CD4-positive, alpha-beta T cell (primary cell): ENCODE data around the gene BRME1. TPM values are rescaled to one million over a fixed set of nuclear protein-coding genes. Genes with fewer than 3 reads are reported as not detected.

Source experiments
- ATAC-seq: fragments of 200-7000 bp; cut with Tn5 transposase; one replicate; pipeline ENCODE4 v1.10.0; 2022; ENCODE audit warnings: mild to moderate bottlenecking; ENCODE audit not compliant: poor library complexity
- CTCF ChIA-PET: fragments of 350-600 bp; sonication (Branson Sonifier 250); formaldehyde crosslinking; loops from one replicate; lab custom pipeline; 2021; ENCODE audit warnings: antibody characterized with exemption, inconsistent platforms; lab: Charles Lee
- POLR2A ChIA-PET: fragments of 350-600 bp; sonication (Branson Sonifier 250); formaldehyde crosslinking; loops from one replicate; lab custom pipeline; 2021; ENCODE audit warnings: antibody characterized with exemption, inconsistent platforms; lab: Charles Lee
- DNase-seq, 14 experiments: peaks; one replicate each; pipeline ENCODE4 v3.0.0-alpha.2; 2013 to 2020; ENCODE audit warnings: mixed read lengths in 2 of 14
- H3K27ac ChIP-seq, 2 donors: one replicate each; pipeline versions ENCODE4 v1.5.1 to v1.7.0; 2013; ENCODE audit warnings: low read length in 2 of 2, low read depth in 1 of 2, mild to moderate bottlenecking in 1 of 2
- H3K27me3 ChIP-seq, 2 experiments: 1 replicate in 1 of 2; 2 replicates in 1 of 2; pipeline versions ENCODE4 v1.6.1 to v1.7.0; 2013; ENCODE audit warnings: low read length in 2 of 2, control low read depth in 1 of 2, mild to moderate bottlenecking in 1 of 2, moderate library complexity in 1 of 2; ENCODE audit not compliant: insufficient read depth in 2 of 2, control insufficient read depth in 1 of 2
- H3K36me3 ChIP-seq: one replicate; pipeline ENCODE4 v1.6.1; 2013; ENCODE audit warnings: low read length, control low read depth; ENCODE audit not compliant: insufficient read depth
- H3K4me1 ChIP-seq: one replicate; pipeline ENCODE4 v1.6.1; 2013; ENCODE audit warnings: low read length, control low read depth; ENCODE audit not compliant: insufficient read depth
- H3K4me3 ChIP-seq: one replicate; pipeline ENCODE4 v1.5.1; 2013; ENCODE audit warnings: mild to moderate bottlenecking, low read length, moderate library complexity
- H3K9me3 ChIP-seq, 2 experiments: 1 replicate in 1 of 2; 2 replicates in 1 of 2; pipeline versions ENCODE4 v1.6.1 to v1.7.0; 2013; ENCODE audit warnings: low read length in 2 of 2, mild to moderate bottlenecking in 2 of 2, control low read depth in 1 of 2, moderate library complexity in 1 of 2; ENCODE audit not compliant: control insufficient read depth in 1 of 2, insufficient read depth in 1 of 2
- H3K27ac Mint-ChIP-seq: one replicate; pipeline ENCODE4 v1.8.0; 2020; ENCODE audit warnings: mixed read lengths
- H3K27me3 Mint-ChIP-seq: one replicate; pipeline ENCODE4 v1.8.0; 2021; ENCODE audit warnings: mixed read lengths
- H3K36me3 Mint-ChIP-seq: one replicate; pipeline ENCODE4 v1.8.0; 2021; ENCODE audit warnings: low read depth, mixed read lengths
- H3K4me1 Mint-ChIP-seq: one replicate; pipeline ENCODE4 v1.8.0; 2021; ENCODE audit warnings: low read depth, mixed read lengths
- H3K4me3 Mint-ChIP-seq: one replicate; pipeline ENCODE4 v1.8.0; 2020; ENCODE audit warnings: mild to moderate bottlenecking, mixed read lengths
- H3K9me3 Mint-ChIP-seq: one replicate; pipeline ENCODE4 v1.8.0; 2020; ENCODE audit warnings: mixed read lengths
- intact Hi-C, 2 experiments: fragments of 100-400 bp; cut with DNase I in 1 of 2; cut with micrococcal nuclease in 1 of 2; formaldehyde crosslinking; loops; one replicate each; pipeline versions ENCODE4 v1.15.1 to v1.9.0; 2023 to 2025; cut with DNase I, micrococcal nuclease
- total RNA-seq, 174 experiments: library from RNA in 2 of 174; stranded (reverse) in 2 of 174; gene quantifications; one replicate each; pipeline ENCODE4 v1.2.3 and lab custom pipeline; 2021 to 2026
- TF ChIP-seq, protein P1 (sequence below): fragments of 200-600 bp; IDR thresholded peaks from one replicate; pipeline ENCODE4 v1.8.0; 2022; ENCODE audit warnings: antibody characterized with exemption, mild to moderate bottlenecking

BRME1 gene
- total RNA-seq, 2 experiments from 2014 or later, result 1.1 to 1.3 TPM

- H3K4me1 Mint-ChIP-seq, result peaks cover 60% of the 10 kb centered on the region
- no peaks in the 10 kb centered on the region for H3K36me3 ChIP-seq
- TF ChIP-seq, protein P1, sequence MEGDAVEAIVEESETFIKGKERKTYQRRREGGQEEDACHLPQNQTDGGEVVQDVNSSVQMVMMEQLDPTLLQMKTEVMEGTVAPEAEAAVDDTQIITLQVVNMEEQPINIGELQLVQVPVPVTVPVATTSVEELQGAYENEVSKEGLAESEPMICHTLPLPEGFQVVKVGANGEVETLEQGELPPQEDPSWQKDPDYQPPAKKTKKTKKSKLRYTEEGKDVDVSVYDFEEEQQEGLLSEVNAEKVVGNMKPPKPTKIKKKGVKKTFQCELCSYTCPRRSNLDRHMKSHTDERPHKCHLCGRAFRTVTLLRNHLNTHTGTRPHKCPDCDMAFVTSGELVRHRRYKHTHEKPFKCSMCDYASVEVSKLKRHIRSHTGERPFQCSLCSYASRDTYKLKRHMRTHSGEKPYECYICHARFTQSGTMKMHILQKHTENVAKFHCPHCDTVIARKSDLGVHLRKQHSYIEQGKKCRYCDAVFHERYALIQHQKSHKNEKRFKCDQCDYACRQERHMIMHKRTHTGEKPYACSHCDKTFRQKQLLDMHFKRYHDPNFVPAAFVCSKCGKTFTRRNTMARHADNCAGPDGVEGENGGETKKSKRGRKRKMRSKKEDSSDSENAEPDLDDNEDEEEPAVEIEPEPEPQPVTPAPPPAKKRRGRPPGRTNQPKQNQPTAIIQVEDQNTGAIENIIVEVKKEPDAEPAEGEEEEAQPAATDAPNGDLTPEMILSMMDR, result peak; percentile 46
- DNase-seq, result peak; percentile 64 to 94 (median 82)
- H3K36me3 Mint-ChIP-seq, result peaks cover 5% of the 10 kb centered on the region
- no peaks in the 10 kb centered on the region for H3K27me3 Mint-ChIP-seq
- H3K27ac Mint-ChIP-seq, result peak overlapping the region; percentile 99
- H3K4me1 ChIP-seq, result peaks cover 83% of the 10 kb centered on the region
- peak overlapping the region; percentile 100 for H3K27ac ChIP-seq
- CTCF ChIA-PET, result interaction anchor here (0.6 to 2.8 kb wide), 4 partner anchors 14 to 653 kb away, joined by 3 to 35 read pairs (median 4); no protein-coding TSS in a partner anchor
- H3K4me3 Mint-ChIP-seq, result peak overlapping the region; percentile 86
- POLR2A ChIA-PET, result interaction anchor here (1.3 to 3.5 kb wide), 9 partner anchors 9 to 184 kb away, joined by 3 to 48 read pairs (median 10); partner anchors contain the start of genes C19orf53, DCAF15, IL27RA and MRI1
- ATAC-seq, result peak; percentile 34
- H3K9me3 Mint-ChIP-seq, result no peaks in the 10 kb centered on the region
- peak overlapping the region; percentile 76 for H3K4me3 ChIP-seq
- H3K9me3 ChIP-seq, result no peaks in the 10 kb centered on the region
- H3K27me3 ChIP-seq, result no peaks in the 10 kb centered on the region
- intact Hi-C loops, result loop anchor here (2.0 to 10.0 kb wide), 4 partner anchors 13 to 693 kb away; partner anchors contain the start of genes IER2 (in 1 of the 2), STX10 (in 1 of the 2) and ZSWIM4 (in 1 of the 2)
These were observed 58.2 kb downstream of the BRME1 start for GRCh38 chr19:13847407-13848339.

DNA sequence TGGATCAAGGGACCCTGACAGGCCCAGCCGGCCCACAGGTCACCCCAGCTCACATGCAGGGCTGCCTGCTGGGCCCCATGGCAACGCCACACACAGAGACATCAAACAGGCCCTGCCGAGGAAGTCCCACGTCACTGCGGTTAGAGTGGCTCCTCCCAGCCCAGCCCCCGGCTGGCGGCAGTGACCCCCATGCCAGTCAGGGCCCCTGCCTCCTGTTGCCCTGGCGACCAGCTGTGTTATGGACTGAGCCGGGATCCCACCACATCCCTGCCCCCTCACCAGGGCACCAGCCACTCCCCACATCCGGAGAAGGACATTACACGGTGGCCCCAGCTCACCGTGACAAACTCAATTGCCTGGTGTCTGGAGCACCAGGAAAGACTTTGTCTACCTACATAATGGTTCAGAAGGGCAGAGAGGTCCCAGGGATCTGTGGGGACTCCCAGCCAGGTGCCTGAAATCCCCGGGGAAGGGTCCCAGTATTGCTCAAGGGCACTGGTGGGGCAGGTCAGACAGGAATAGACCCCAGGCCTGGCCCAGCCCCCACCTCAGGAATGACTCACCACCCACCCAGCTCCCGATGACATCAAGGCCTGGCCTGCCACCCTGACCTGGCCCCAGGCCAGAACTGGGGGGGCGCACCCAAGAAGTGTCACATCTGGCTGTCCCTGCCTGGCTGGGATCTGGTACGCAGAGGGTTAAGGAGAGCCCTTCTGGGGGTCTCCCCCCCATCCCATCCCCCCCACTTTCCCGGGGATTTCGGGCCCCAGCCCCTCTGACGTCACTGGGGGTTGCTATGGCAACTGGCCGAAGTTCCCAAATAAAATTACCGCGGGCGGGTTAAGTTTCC, 59.1 kb downstream of the BRME1 start:
- peak overlapping the region; percentile 86 for H3K4me3 Mint-ChIP-seq
- ATAC-seq (peak; percentile 61), DNase-seq (peak; percentile 86 to 99 (median 96))
- POLR2A ChIA-PET, result interaction anchor here (0.5 to 3.5 kb wide), 18 partner anchors 8 to 185 kb away, joined by 3 to 48 read pairs (median 5); partner anchors contain the start of genes C19orf53, DCAF15, IL27RA and MRI1
- intact Hi-C loops, result loop anchor here (1.0 to 10.0 kb wide), 5 partner anchors 9 to 692 kb away; partner anchors contain the start of genes IER2 (in 1 of the 2), STX10 (in 1 of the 2) and ZSWIM4 (in 1 of the 2)
- H3K27ac ChIP-seq, result peak overlapping the region; percentile 100
- H3K27ac Mint-ChIP-seq, result peak overlapping the region; percentile 99
- no peaks in the 10 kb centered on the region for H3K27me3 ChIP-seq
- no peaks in the 10 kb centered on the region for H3K36me3 ChIP-seq
- TF ChIP-seq, protein P1, result no peak
- H3K36me3 Mint-ChIP-seq, result peaks cover 5% of the 10 kb centered on the region
- peaks cover 86% of the 10 kb centered on the region for H3K4me1 ChIP-seq
- H3K9me3 ChIP-seq, result no peaks in the 10 kb centered on the region
- peak overlapping the region; percentile 76 for H3K4me3 ChIP-seq
- H3K4me1 Mint-ChIP-seq, result peaks cover 63% of the 10 kb centered on the region
- CTCF ChIA-PET, result interaction anchor here (0.6 to 2.8 kb wide), 5 partner anchors 10 to 652 kb away, joined by 3 to 35 read pairs (median 5); no protein-coding TSS in a partner anchor
- no peaks in the 10 kb centered on the region for H3K27me3 Mint-ChIP-seq
- no peaks in the 10 kb centered on the region for H3K9me3 Mint-ChIP-seq
